HFFc6 (cell line): ENCODE results near the gene GTPBP1. TPM values are rescaled to one million over a fixed set of nuclear protein-coding genes. Genes with fewer than 3 reads are reported as not detected.

Experiments used
- DNase-seq: peaks from one replicate; pipeline ENCODE4 v3.0.0-alpha.2; 2018
- H3K27ac Mint-ChIP-seq: 2 replicates; pipeline ENCODE4 v1.8.0; 2020; ENCODE audit warnings: mild to moderate bottlenecking, mixed read lengths
- H3K27me3 Mint-ChIP-seq: 2 replicates; pipeline ENCODE4 v1.8.0; 2021; ENCODE audit warnings: mild to moderate bottlenecking, moderate library complexity, mixed read lengths; ENCODE audit not compliant: insufficient read depth
- H3K36me3 Mint-ChIP-seq: 2 replicates; pipeline ENCODE4 v1.8.0; 2021; ENCODE audit warnings: low read depth, mixed read lengths
- H3K4me1 Mint-ChIP-seq: 2 replicates; pipeline ENCODE4 v1.8.0; 2020; ENCODE audit warnings: low read depth, mixed read lengths
- H3K4me3 Mint-ChIP-seq: 2 replicates; pipeline ENCODE4 v1.8.0; 2020; ENCODE audit warnings: mild to moderate bottlenecking, moderate library complexity, mixed read lengths
- H3K9me3 Mint-ChIP-seq: 2 replicates; pipeline ENCODE4 v1.8.0; 2020; ENCODE audit warnings: mild to moderate bottlenecking, mixed read lengths
- CTCF ChIP-seq: fragments of 200-600 bp; sonication (generic); IDR thresholded peaks from 2 replicates; pipeline ENCODE4 v1.5.0; 2021; ENCODE audit warnings: antibody characterized with exemption, mild to moderate bottlenecking
- total RNA-seq, 6 experiments: library from RNA; stranded (reverse); fragmentation: NEBNext Ultra II Directional; extraction: Animal tissue kit (Norgen Biotek cat#: 25700); gene quantifications; 2 replicates in 1 of 6; 3 replicates in 5 of 6; pipeline ENCODE4 v1.2.3, GENCODE V29; 2021

Gene GTPBP1
- total RNA-seq, 6 experiments from 2014 or later = 32.1 to 40.8 (median 38.4) TPM

- no peak overlapping the region for H3K4me3 Mint-ChIP-seq
- no peak for TF ChIP-seq CTCF
- H3K27me3 Mint-ChIP-seq = peaks cover 1% of the 10 kb centered on the region; the same call in 1 of the 2 replicates
- H3K4me1 Mint-ChIP-seq = peaks cover 23% of the 10 kb centered on the region
- no peaks in the 10 kb centered on the region for H3K36me3 Mint-ChIP-seq
- H3K9me3 Mint-ChIP-seq = no peaks in the 10 kb centered on the region
- DNase-seq = no peak
- no peak overlapping the region for H3K27ac Mint-ChIP-seq
These were observed 61.6 kb downstream of the GTPBP1 start for GRCh38 chr22:38767313-38767712.

- no peak for DNase-seq
- Mint-ChIP-seq H3K4me1 (peaks cover 27% of the 10 kb centered on the region), H3K27me3 (no peaks in the 10 kb centered on the region; the same call in 1 of the 2 replicates), H3K4me3 (no peak overlapping the region), H3K9me3 (no peaks in the 10 kb centered on the region), H3K27ac (no peak overlapping the region), H3K36me3 (no peaks in the 10 kb centered on the region)
- TF ChIP-seq CTCF = no peak
These were observed 62.3 kb downstream of the GTPBP1 start for GRCh38 chr22:38768036-38768435.

GRCh38 chr22:38770257-38770949 is 64.7 kb downstream of the GTPBP1 start:
- peaks cover 1% of the 10 kb centered on the region; the same call in 1 of the 2 replicates for H3K27me3 Mint-ChIP-seq
- TF ChIP-seq CTCF = no peak
- H3K27ac Mint-ChIP-seq = no peak overlapping the region
- peaks cover 12% of the 10 kb centered on the region for H3K4me1 Mint-ChIP-seq
- no peaks in the 10 kb centered on the region for H3K9me3 Mint-ChIP-seq
- H3K4me3 Mint-ChIP-seq = no peak overlapping the region
- H3K36me3 Mint-ChIP-seq = no peaks in the 10 kb centered on the region
- no peak for DNase-seq

DNA sequence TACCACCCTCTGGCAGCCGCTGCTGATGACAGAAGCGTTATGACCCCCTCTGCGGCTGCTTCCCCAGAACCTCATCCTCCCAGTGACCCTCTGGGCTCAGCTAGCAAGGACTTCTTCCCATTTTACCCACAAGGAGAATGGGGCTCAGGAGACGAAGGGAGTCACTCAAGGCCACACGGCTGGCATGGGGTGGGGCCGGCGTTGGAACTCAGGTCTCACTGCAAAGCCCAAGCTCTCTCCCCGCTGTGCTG is 66.8 kb downstream of the GTPBP1 start:
- no peak for DNase-seq
- Mint-ChIP-seq H3K27ac (no peak overlapping the region), H3K4me1 (0 out of 2 replicates have a peak, but pooled peaks cover 6% of the 10 kb centered on the region), H3K36me3 (no peaks in the 10 kb centered on the region), H3K27me3 (peaks cover 1% of the 10 kb centered on the region; the same call in 1 of the 2 replicates), H3K4me3 (no peak overlapping the region; the same call in 1 of the 2 replicates), H3K9me3 (no peaks in the 10 kb centered on the region)
- TF ChIP-seq CTCF = no peak

DNA sequence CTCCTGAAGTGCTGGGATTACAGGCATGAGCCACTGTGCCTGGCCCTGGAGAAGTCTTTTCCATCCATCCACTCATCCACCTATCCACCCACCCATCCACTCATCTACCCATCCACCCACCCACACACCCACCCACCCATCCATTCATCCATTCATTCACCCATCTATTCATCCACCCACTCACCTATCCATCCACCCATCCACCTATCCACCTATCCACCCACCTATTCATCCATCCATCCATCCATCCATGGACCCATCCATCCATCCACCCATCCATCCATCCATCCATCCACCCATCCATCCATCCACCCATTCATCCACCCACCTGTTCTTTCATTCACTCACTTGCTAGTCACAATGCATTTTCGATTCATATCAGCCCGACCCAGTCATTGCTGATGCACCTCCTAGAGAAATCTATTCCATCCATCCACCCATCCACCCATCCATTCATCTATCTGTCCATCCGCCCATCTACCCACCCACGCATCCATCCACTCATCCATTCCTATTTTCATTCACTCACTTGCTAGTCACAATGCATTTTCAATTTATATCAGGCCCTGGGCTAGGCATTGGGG is 67.7 kb downstream of the GTPBP1 start:
- no peak for TF ChIP-seq CTCF
- peaks cover 1% of the 10 kb centered on the region; the same call in 1 of the 2 replicates for H3K27me3 Mint-ChIP-seq
- H3K9me3 Mint-ChIP-seq = no peaks in the 10 kb centered on the region
- DNase-seq = no peak
- H3K4me1 Mint-ChIP-seq = 0 out of 2 replicates have a peak, but pooled peaks cover 6% of the 10 kb centered on the region
- H3K4me3 Mint-ChIP-seq = no peak overlapping the region
- no peak overlapping the region for H3K27ac Mint-ChIP-seq
- no peaks in the 10 kb centered on the region for H3K36me3 Mint-ChIP-seq
